Measurements from ENCODE around the gene NOP9.

NOP9 gene

GRCh38 chr14:24307156-24307574, 7.5 kb downstream of the NOP9 start:
- Histone ChIP-seq H3F3A (ENCODE audit: low read depth) (no peaks in the 10 kb centered on the region), H3K4me2 (ENCODE audit: low read depth, low read length, poor library complexity, severe bottlenecking) (no peak overlapping the region), H3K9me3 (ENCODE audit: insufficient read depth, low read depth, low read length) (no peaks in the 10 kb centered on the region), H2AFZ (ENCODE audit: low read length) (no peak overlapping the region), H3K9me2 (replicated peaks; ENCODE audit: low read depth, low read length) (no peaks in the 10 kb centered on the region), H3K9ac (ENCODE audit: low read depth, low read length, poor library complexity, severe bottlenecking) (no peak overlapping the region), H3K4me1 (ENCODE audit: insufficient read depth, low read length, poor library complexity, severe bottlenecking) (peaks cover 2% of the 10 kb centered on the region), H3K27me3 (ENCODE audit: insufficient read depth, low read length, poor library complexity, severe bottlenecking) (no peaks in the 10 kb centered on the region), H4K20me1 (ENCODE audit: insufficient read depth, low read length, poor library complexity, severe bottlenecking) (no peaks in the 10 kb centered on the region), H3K36me3 (ENCODE audit: insufficient read depth, low read length) (peaks cover 43% of the 10 kb centered on the region; the same call in 1 of the 2 replicates), H3K79me2 (ENCODE audit: insufficient read depth, low read length) (no peaks in the 10 kb centered on the region; the same call in 1 of the 2 replicates), H3K4me3 (ENCODE audit: low read length, poor library complexity, severe bottlenecking) (no peak overlapping the region)
- TF ChIP-seq EZH2phosphoT487 (IDR thresholded peaks at IDR 0.05; ENCODE audit: borderline replicate concordance) = no peak
- TF ChIP-seq CTCF (conservative IDR thresholded peaks at IDR 0.05; ENCODE audit: low read length) = no peak

GRCh38 chr14:24307575-24308341, 8.1 kb downstream of the NOP9 start, which contains the start of gene CIDEB:
CIDEB (minus strand) TSS chr14:24307977; CDS start chr14:24307858, 119 bp downstream.
- H3K9me3 ChIP-seq (ENCODE audit: insufficient read depth, low read depth, low read length) = no peaks in the 10 kb centered on the region
- no peak within 1 kb of the TSS for H2AFZ ChIP-seq (ENCODE audit: low read length)
- H3K4me3 ChIP-seq (ENCODE audit: low read length, poor library complexity, severe bottlenecking) = no peak within 1 kb of the TSS
- H3K9ac ChIP-seq (ENCODE audit: low read depth, low read length, poor library complexity, severe bottlenecking) = no peak within 1 kb of the TSS
- no peaks in the 10 kb centered on the region for H3K9me2 ChIP-seq (replicated peaks; ENCODE audit: low read depth, low read length)
- no peaks in the 10 kb centered on the region; the same call in 1 of the 2 replicates for H3K79me2 ChIP-seq (ENCODE audit: insufficient read depth, low read length)
- no peaks in the 10 kb centered on the region for H4K20me1 ChIP-seq (ENCODE audit: insufficient read depth, low read length, poor library complexity, severe bottlenecking)
- H3K36me3 ChIP-seq (ENCODE audit: insufficient read depth, low read length) = peaks cover 38% of the 10 kb centered on the region; the same call in 1 of the 2 replicates
- TF ChIP-seq CTCF (conservative IDR thresholded peaks at IDR 0.05; ENCODE audit: low read length) = peak; percentile 93
- TF ChIP-seq EZH2phosphoT487 (IDR thresholded peaks at IDR 0.05; ENCODE audit: borderline replicate concordance) = no peak
- no peak within 1 kb of the TSS for H3K4me2 ChIP-seq (ENCODE audit: low read depth, low read length, poor library complexity, severe bottlenecking)
- peaks cover 6% of the 10 kb centered on the region for H3K4me1 ChIP-seq (ENCODE audit: insufficient read depth, low read length, poor library complexity, severe bottlenecking)
- no peaks in the 10 kb centered on the region for H3F3A ChIP-seq (ENCODE audit: low read depth)
- no peaks in the 10 kb centered on the region for H3K27me3 ChIP-seq (ENCODE audit: insufficient read depth, low read length, poor library complexity, severe bottlenecking)

- H3K79me2 ChIP-seq (ENCODE audit: insufficient read depth, low read length) = no peaks in the 10 kb centered on the region
- no peaks in the 10 kb centered on the region for H3K9me2 ChIP-seq (replicated peaks; ENCODE audit: low read depth, low read length)
- no peak overlapping the region for H3K9ac ChIP-seq (ENCODE audit: low read depth, low read length, poor library complexity, severe bottlenecking)
- no peak overlapping the region for H3K4me2 ChIP-seq (ENCODE audit: low read depth, low read length, poor library complexity, severe bottlenecking)
- H3K4me3 ChIP-seq (ENCODE audit: low read length, poor library complexity, severe bottlenecking) = no peak overlapping the region
- no peaks in the 10 kb centered on the region for H4K20me1 ChIP-seq (ENCODE audit: insufficient read depth, low read length, poor library complexity, severe bottlenecking)
- H3K27me3 ChIP-seq (ENCODE audit: insufficient read depth, low read length, poor library complexity, severe bottlenecking) = no peaks in the 10 kb centered on the region
- H2AFZ ChIP-seq (ENCODE audit: low read length) = no peak overlapping the region
- H3K9me3 ChIP-seq (ENCODE audit: insufficient read depth, low read depth, low read length) = no peaks in the 10 kb centered on the region
- peaks cover 8% of the 10 kb centered on the region for H3K4me1 ChIP-seq (ENCODE audit: insufficient read depth, low read length, poor library complexity, severe bottlenecking)
- H3K36me3 ChIP-seq (ENCODE audit: insufficient read depth, low read length) = peaks cover 32% of the 10 kb centered on the region; the same call in 1 of the 2 replicates
- H3F3A ChIP-seq (ENCODE audit: low read depth) = no peaks in the 10 kb centered on the region
- no peak; the same call in 1 of the 2 replicates for TF ChIP-seq CTCF (conservative IDR thresholded peaks at IDR 0.05; ENCODE audit: low read length)
- TF ChIP-seq EZH2phosphoT487 (IDR thresholded peaks at IDR 0.05; ENCODE audit: borderline replicate concordance) = no peak
These were observed 8.9 kb downstream of the NOP9 start for GRCh38 chr14:24308342-24309124.
